ENCODE results near the gene ALS2. TPM values are rescaled to one million over a fixed set of nuclear protein-coding genes. Genes with fewer than 3 reads are reported as not detected.
"Not testable (repeated sequence)": the region's sequence is repeated elsewhere in the genome, so short reads cannot be mapped to it uniquely, and the experiment has no call there.

Gene ALS2
- 10 to 100 TPM; 14.2 to 15.8 TPM for total RNA-seq
- 1 to 10 TPM; 3.7 to 5.2 (median 4.0) TPM for polyA plus RNA-seq
- 34.3 to 56.6 (median 39.9) reads per million in 6 experiments for total RNA-seq

DNA sequence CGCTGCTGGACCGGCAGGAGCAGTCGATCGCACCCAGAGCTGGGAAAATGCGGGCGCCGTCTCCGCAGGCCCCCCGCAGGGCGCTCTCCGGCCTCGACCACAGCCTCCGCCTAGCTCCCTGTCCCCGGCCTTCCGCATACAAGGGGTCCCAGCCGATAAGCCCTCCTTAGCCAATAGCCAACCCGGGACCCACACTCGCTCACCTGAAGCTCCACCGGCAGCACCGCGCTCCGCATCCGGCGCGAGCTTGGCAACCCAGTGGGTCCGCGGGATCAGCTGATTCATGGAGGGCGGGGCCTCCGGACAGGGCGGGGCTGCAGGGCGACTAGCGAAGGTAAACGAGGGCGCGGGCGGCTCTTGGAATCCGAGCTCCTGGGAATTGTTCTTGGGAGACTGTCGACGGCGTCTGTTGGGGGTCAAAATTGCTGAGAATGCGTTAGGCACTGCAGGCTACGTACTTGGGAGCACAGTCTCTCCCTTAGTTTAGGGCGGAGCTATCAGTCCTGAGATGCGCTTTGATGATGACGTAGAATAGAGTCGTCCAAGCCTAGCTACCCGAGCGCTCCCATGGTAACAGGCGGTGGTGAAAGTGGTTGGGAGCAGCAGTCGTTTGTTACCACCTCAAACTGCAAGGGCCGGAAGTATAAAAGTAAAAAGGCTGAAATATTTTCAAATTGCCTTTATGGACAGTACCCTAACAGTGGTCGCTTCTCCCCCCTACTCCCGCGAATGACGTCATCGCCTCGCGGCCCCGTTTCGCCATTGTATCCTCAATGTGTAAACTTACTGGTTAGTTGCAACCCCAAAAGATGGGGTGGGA lies at the start of gene ALS2:
Gene ALS2 (minus strand): TSS at position 260 of the 820 bp plus-strand sequence. CDS start 12,048 bp downstream, outside the sequence.
- H3K9me3 Mint-ChIP-seq: no peaks in the 10 kb centered on the region
- H3K27ac Mint-ChIP-seq: peak within 1 kb of the TSS; percentile 94 to 100 (median 99)
- ATAC-seq: peak; percentile 87 to 91
- no peaks in the 10 kb centered on the region for H3K36me3 Mint-ChIP-seq
- H3K4me1 Mint-ChIP-seq: peaks cover 11 to 29% (median 27%) of the 10 kb centered on the region in 4 donors
- POLR2A ChIA-PET: interaction anchor here (0.5 to 2.0 kb wide), 9 partner anchors 42 to 917 kb away, joined by 3 to 13 read pairs (median 4); partner anchors contain the start of genes CASP8, CLK1, STRADB and SUMO1
- peak within 1 kb of the TSS; percentile 93 to 100 (median 97) for H3K4me3 Mint-ChIP-seq
- peak; percentile 88 to 99 (median 95) for DNase-seq
- peaks cover 0 to 6% (median under 1%) of the 10 kb centered on the region in 5 donors for H3K27me3 Mint-ChIP-seq

DNA sequence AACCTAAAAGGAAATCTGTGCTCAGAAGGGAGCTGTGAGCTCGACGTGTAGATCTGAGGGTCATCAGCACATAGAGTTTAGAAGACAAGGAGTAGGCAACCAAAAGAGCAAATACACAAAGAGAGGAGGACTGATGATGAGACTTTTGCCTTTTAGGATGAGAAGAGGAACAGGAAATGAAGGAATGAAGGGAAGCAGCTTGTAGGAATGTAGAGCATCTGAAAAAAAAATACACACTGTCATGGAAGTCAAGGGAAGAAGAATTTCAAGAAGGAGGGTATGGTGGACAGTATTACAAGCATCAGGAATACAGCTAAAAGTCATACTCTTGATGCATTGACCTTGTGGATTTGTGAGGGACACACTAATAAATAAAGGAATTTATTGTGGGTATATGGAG lies 47.5 kb upstream of the ALS2 start:
- Mint-ChIP-seq H3K27ac (no peak overlapping the region), H3K4me1 (peaks cover 0 to 2% (median 0%) of the 10 kb centered on the region in 4 donors), H3K4me3 (no peak overlapping the region), H3K9me3 (no peaks in the 10 kb centered on the region), H3K27me3 (peaks cover 0 to 18% (median 11%) of the 10 kb centered on the region in 5 donors), H3K36me3 (no peaks in the 10 kb centered on the region)
- POLR2A ChIA-PET: no interaction called here
- DNase-seq: no peak
- no peak for ATAC-seq

DNA sequence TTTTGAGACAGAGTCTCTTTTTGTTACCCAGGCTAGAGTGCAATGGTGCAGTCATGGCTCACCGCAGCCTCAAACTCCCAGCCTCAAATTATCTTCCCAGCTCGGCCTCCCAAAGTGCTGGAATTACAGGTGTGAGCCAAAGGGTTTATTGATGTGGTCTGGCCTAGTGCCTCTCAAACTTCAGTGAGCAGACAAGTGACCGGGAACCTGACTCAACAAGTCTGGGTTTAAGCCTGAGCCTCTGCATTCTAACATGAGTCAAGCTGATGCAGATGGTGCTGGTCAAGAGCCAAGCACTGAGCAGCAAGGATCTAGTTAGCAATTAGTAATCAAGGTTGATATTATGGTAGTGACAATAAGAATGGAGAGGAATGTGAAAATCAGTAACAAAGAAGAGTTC lies 46.9 kb upstream of the ALS2 start:
- Mint-ChIP-seq H3K36me3 (no peaks in the 10 kb centered on the region), H3K4me3 (no peak overlapping the region), H3K27me3 (peaks cover 0 to 18% (median 11%) of the 10 kb centered on the region in 5 donors), H3K9me3 (no peaks in the 10 kb centered on the region), H3K27ac (no peak overlapping the region), H3K4me1 (peaks cover 0 to 2% (median 0%) of the 10 kb centered on the region in 4 donors)
- ATAC-seq: no peak
- DNase-seq: no peak
- POLR2A ChIA-PET: no interaction called here

DNA sequence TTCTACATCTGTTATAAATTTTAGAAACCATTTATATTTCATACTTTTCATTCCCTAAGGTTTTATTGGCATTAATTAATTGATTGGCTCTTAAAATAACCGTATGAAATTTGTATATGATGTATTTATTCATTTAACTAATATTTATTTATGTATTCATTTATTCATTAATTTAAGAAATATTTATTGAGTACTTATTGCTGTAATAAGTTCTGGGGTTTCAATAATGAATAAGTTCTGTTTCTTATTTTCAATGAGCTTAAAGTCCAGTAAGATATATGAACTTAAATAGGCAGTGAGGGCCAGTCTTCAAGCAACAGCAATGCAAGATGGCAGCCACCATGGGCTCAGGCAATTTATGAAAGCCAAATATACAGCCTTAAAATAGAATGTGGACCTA lies 43.5 kb upstream of the ALS2 start:
- Mint-ChIP-seq H3K4me1 (no peaks in the 10 kb centered on the region), H3K9me3 (no peaks in the 10 kb centered on the region), H3K27me3 (peaks cover 0 to 14% (median 10%) of the 10 kb centered on the region in 5 donors), H3K36me3 (peaks cover 0 to 4% (median 0%) of the 10 kb centered on the region in 3 donors), H3K27ac (no peak overlapping the region), H3K4me3 (no peak overlapping the region)
- DNase-seq (no peak), ATAC-seq (no peak)
- POLR2A ChIA-PET: no interaction called here

DNA sequence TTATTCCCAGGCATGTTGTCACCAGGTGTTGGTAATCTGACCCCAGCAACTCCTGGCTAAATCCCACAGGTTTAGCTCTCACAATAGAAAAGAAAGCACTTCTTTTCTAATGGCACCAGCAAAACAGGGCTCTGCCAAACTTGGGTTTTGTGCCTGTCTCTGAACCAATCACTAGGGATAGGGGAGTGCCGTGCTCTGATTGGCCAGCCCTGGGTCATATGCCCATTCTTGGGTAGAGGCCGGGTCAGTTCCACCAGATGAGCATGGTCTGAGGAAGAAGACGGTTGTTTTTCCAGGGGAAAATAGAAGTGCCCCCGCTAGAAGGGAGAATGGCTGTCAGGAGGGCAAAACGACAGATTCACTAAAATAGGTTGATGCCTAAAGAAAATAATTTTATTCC lies 40.3 kb upstream of the ALS2 start:
- POLR2A ChIA-PET: no interaction called here
- DNase-seq (no peak), ATAC-seq (no peak)
- Mint-ChIP-seq H3K4me3 (no peak overlapping the region), H3K4me1 (no peaks in the 10 kb centered on the region), H3K27ac (no peak overlapping the region), H3K27me3 (peaks cover 0 to 14% (median 7%) of the 10 kb centered on the region in 5 donors), H3K36me3 (peaks cover 0 to 4% (median 0%) of the 10 kb centered on the region in 3 donors), H3K9me3 (peaks cover 0 to 1% (median 0%) of the 10 kb centered on the region in 9 donors)

DNA sequence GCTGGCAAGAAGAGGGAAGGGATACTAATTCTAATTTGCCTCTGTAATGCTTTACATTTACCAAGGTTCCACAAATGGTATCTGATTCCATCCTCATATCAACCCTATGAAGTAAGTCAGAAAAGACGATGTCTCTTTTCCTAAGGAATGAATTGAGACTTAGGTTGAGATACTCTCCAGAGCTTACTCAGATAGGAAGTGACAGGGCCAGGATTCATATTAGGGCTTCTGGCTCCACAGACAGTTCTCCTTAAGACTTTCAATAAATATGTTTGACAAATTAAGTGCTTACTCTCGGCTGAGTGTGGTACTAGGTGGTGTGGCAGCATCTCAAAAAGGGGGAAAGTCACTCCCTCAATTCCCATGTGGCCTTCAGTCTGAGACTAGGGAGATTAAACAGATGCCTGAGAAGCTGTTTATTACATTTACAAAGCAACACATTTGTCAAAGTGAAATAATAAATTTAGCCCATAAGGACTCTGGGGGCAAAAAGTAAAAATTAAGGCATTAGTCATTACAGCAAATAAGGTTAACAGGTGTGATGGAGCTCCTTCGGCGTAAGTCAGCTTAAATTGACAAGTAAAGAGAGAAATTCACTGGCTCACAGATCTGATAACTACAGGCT lies 39.8 kb upstream of the ALS2 start:
- POLR2A ChIA-PET: no interaction called here
- H3K36me3 Mint-ChIP-seq: peaks cover 0 to 4% (median 0%) of the 10 kb centered on the region in 3 donors
- peaks cover 0 to 14% (median 8%) of the 10 kb centered on the region in 5 donors for H3K27me3 Mint-ChIP-seq

DNA sequence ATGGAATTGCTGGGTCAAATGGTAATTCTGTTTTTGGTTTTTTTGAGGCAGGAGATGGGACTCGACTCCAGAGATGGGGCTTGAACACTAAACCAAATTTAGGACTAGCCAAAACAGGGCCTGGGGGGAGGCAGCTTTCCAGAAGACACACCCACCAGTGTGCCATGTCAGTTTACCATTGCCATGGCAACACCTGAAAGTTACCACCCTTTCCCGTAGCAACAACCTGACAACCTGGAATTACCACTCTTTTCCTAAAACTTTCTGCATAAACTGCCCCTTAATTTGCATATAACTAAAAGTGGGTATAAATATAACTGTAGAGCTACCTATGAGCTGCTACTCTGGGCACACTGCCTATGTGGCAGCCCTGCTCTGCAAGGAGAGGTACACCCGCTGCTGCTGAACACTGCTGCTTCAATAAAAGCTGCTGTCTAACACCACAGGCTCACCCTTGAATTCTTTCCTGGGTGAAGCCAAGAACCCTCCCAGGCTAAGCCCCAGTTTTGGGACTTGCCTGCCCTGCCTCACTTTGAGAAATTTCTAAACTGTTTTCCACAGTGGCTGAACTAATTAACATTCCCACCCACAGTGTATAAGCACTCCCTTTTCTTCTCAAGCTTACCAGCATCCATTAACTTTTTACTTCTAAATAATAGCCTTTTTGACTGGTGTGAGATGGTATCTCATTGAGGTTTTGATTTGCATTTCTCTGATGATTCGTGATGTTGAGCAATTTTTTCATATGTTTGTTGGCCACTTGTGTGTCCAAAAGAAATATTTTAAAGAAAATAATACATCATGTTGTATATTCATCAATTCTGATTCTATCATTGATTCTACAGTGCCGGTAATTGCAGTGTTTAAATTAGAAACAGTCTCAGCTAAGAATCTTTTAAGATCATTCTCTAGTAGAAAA lies 36.2 kb upstream of the ALS2 start:
- peaks cover 0 to 1% (median 0%) of the 10 kb centered on the region in 9 donors for H3K9me3 Mint-ChIP-seq
- peaks cover 0 to 9% (median 5%) of the 10 kb centered on the region in 5 donors for H3K27me3 Mint-ChIP-seq
- DNase-seq (no peak), ATAC-seq (no peak)
- H3K36me3 Mint-ChIP-seq: peaks cover 0 to under 1% (median 0%) of the 10 kb centered on the region in 3 donors
- POLR2A ChIA-PET: no interaction called here
- H3K4me3 Mint-ChIP-seq: no peak overlapping the region
- no peaks in the 10 kb centered on the region for H3K4me1 Mint-ChIP-seq
- no peak overlapping the region for H3K27ac Mint-ChIP-seq

More for the DNA sequence above, 39.8 kb upstream of the ALS2 start:
- ATAC-seq (no peak), DNase-seq (no peak)
- Mint-ChIP-seq H3K9me3 (peaks cover 0 to 1% (median 0%) of the 10 kb centered on the region in 9 donors), H3K4me3 (no peak overlapping the region), H3K27ac (no peak overlapping the region), H3K4me1 (no peaks in the 10 kb centered on the region)

DNA sequence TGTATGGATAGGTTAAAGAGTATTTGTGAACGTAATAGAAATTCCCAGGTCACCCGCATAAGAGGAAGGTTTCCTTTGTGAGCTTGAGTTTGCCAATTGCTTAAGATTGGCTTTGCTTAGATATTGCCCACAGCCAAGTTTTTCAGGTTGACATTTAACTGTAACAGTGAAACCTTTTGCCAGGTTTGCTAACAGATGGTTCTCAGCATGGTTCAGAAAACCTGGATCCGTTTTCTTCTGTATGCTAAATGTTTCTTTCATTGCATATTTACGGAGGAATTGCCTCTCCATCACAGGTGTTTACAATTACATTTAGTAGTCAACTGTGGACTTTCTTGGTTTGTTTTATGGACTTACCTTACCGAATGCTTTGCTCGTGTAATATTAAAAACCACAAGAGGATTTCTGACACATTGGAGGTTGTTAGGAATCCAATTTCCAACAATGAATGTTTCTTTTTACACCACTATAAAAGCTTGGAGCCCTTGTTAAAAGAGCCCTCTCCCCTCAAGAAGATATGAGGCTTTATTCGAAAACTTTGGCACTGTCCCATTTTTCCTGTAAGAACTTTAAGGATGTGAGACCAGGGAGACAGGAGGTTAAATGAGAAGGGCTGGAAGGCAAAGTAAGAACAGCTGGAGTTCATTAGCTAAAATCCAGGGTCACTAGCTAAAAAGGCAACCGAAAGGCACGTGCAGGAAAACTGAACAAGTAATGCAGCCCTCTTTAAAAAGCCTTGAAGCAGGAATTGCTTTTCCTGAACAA lies 33.4 kb upstream of the ALS2 start:
- DNase-seq (no peak), ATAC-seq (no peak)
- POLR2A ChIA-PET: no interaction called here
- Mint-ChIP-seq H3K27me3 (peaks cover 2 to 18% (median 6%) of the 10 kb centered on the region in 5 donors), H3K36me3 (no peaks in the 10 kb centered on the region), H3K9me3 (peaks cover 0 to 1% (median 0%) of the 10 kb centered on the region in 9 donors), H3K4me3 (no peak overlapping the region), H3K4me1 (no peaks in the 10 kb centered on the region), H3K27ac (no peak overlapping the region)

DNA sequence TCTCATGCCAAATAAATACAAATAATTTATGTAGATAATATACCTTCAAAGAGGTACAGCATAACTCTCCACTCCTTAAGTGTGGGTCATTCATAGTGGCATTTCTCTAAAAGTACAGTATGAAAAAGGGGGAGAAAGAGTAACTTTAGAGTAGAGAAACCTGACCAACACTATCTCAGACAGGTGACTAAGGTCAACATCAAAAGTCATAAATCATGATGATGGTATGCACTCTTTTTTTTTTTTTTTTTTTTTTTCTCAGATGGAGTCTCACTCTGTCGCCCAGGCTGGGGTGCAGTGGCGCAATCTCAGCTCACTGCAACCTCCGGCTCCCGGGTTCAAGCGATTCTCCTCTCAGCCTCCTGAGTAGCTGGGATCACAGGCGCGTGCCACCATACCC lies 29.9 kb upstream of the ALS2 start:
- H3K4me3 Mint-ChIP-seq, H3K27ac Mint-ChIP-seq, H3K4me1 Mint-ChIP-seq, H3K36me3 Mint-ChIP-seq, ATAC-seq, H3K9me3 Mint-ChIP-seq, DNase-seq, POLR2A ChIA-PET: not testable (repeated sequence)
- H3K27me3 Mint-ChIP-seq: peaks cover 0 to 31% (median 8%) of the 10 kb centered on the region in 5 donors

DNA sequence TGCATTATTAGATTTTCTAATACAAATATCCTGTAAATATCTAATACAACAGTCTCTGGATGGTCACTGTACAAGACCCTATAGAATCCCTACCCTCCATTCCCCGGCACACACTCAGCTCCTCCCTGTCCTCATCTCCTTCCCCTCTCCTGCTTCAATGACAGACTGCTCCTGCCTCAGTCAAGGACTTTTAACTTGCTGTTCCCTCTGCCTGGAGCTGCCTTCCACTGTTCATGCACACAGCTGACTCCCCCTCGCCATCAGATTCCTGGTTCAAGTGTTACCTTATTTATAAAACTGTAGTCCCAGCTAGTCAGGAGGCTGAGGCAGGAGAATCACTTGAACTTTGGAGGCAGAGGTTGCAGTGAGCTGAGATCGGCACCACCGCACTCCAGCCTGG lies 28.9 kb upstream of the ALS2 start:
- POLR2A ChIA-PET: no interaction called here
- H3K4me3 Mint-ChIP-seq: no peak overlapping the region
- H3K4me1 Mint-ChIP-seq: no peaks in the 10 kb centered on the region

DNA sequence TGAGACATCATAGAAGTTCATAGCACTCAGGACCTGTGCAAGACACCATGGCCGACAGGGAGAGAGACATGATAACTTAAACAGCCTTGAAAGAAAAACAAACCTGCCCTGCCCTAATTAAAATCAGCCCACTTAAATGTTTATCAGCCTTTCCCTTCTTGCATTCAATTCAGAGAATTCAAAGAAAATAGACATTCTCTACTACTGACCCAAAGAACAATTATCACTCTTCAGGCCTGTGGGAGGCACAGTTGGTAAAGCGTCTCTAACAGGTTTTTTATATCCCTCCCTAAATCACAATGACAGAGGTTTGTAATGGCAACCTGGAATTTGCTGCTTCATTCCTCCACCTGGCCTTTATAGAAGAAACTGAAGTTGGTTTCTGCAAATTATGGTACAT lies 27.3 kb upstream of the ALS2 start:
- H3K36me3 Mint-ChIP-seq: no peaks in the 10 kb centered on the region
- H3K27me3 Mint-ChIP-seq: peaks cover 2 to 37% (median 7%) of the 10 kb centered on the region in 5 donors
- POLR2A ChIA-PET: no interaction called here
- H3K9me3 Mint-ChIP-seq: no peaks in the 10 kb centered on the region
- H3K4me3 Mint-ChIP-seq: no peak overlapping the region
- DNase-seq (no peak), ATAC-seq (no peak)
- H3K27ac Mint-ChIP-seq: no peak overlapping the region
- no peaks in the 10 kb centered on the region for H3K4me1 Mint-ChIP-seq

More for the DNA sequence above, 28.9 kb upstream of the ALS2 start:
- Mint-ChIP-seq H3K9me3 (no peaks in the 10 kb centered on the region), H3K36me3 (no peaks in the 10 kb centered on the region), H3K27me3 (peaks cover 0 to 31% (median 8%) of the 10 kb centered on the region in 5 donors), H3K27ac (no peak overlapping the region)
- no peak for DNase-seq
- ATAC-seq: no peak

Data from naive thymus-derived CD8-positive, alpha-beta T cell (primary cell).